HL-60 (cell line): Measurements from ENCODE around the gene MYMK.

ENCODE experiments used
- DNase-seq, 2 experiments: peaks; one replicate each; pipeline ENCODE4 v3.0.0-alpha.2; 2010 to 2020; ENCODE audit warnings: low read depth in 1 of 2, low spot score in 1 of 2
- H3K27ac ChIP-seq: fragments of 250-450 bp; sonication (Bioruptor Pico); replicated peaks from 2 replicates; pipeline ENCODE4 v1.5.1; 2020; ENCODE audit warnings: mild to moderate bottlenecking, moderate library complexity
- H3K27me3 ChIP-seq: fragments of 250-450 bp; sonication (Bioruptor Pico); 2 replicates; pipeline ENCODE4 v1.5.1; 2021; ENCODE audit warnings: mild to moderate bottlenecking, moderate library complexity; ENCODE audit not compliant: insufficient read depth, poor library complexity, severe bottlenecking
- H3K4me3 ChIP-seq: replicated peaks from 2 replicates; pipeline ENCODE4 v1.5.1; 2011; ENCODE audit warnings: mild to moderate bottlenecking, control low read depth, low read length; ENCODE audit not compliant: insufficient read depth
- CTCF ChIP-seq: IDR thresholded peaks from one replicate; pipeline ENCODE4 v1.5.1; 2011; ENCODE audit warnings: low read length, control low read depth, inconsistent platforms; ENCODE audit not compliant: insufficient read depth
- GABPA ChIP-seq: IDR thresholded peaks from 2 replicates; pipeline ENCODE4 v1.6.1; 2012; ENCODE audit warnings: low read depth
- POLR2AphosphoS5 ChIP-seq: IDR thresholded peaks from 2 replicates; pipeline ENCODE4 v1.6.1; 2012; ENCODE audit warnings: low read depth
- REST ChIP-seq: IDR thresholded peaks from 2 replicates; pipeline ENCODE4 v1.6.1; 2012; ENCODE audit warnings: low read depth; ENCODE audit not compliant: insufficient replicate concordance
- SPI1 ChIP-seq: IDR thresholded peaks from 2 replicates; pipeline ENCODE4 v1.6.1; 2012; ENCODE audit warnings: low read depth, mild to moderate bottlenecking, borderline replicate concordance

The MYMK gene

GRCh38 chr9:133539991-133540697, 15.4 kb upstream of the MYMK start:
- peak; percentile 89 for TF ChIP-seq SPI1
- no peak for TF ChIP-seq POLR2AphosphoS5
- Histone ChIP-seq H3K27ac (no peak overlapping the region), H3K4me3 (no peak overlapping the region), H3K27me3 (peaks cover 7% of the 10 kb centered on the region)
- peak in 1 of 2 experiments; percentile 60 for DNase-seq

GRCh38 chr9:133538851-133539833, 14.4 kb upstream of the MYMK start:
- no peak for DNase-seq
- TF ChIP-seq CTCF (no peak), SPI1 (peak; percentile 17; the same call in 1 of the 2 replicates)
- Histone ChIP-seq H3K27me3 (peaks cover 15% of the 10 kb centered on the region), H3K4me3 (no peak overlapping the region), H3K27ac (no peak overlapping the region)

- TF ChIP-seq CTCF = no peak
- no peak for TF ChIP-seq GABPA
- no peak for TF ChIP-seq REST
- no peak for TF ChIP-seq SPI1
- no peak for TF ChIP-seq POLR2AphosphoS5
- Histone ChIP-seq H3K27ac (no peak overlapping the region), H3K4me3 (no peak overlapping the region), H3K27me3 (peaks cover 24% of the 10 kb centered on the region)
- DNase-seq = no peak
These were observed 13.4 kb upstream of the MYMK start for GRCh38 chr9:133538176-133538575.

GRCh38 chr9:133537257-133537656, 12.5 kb upstream of the MYMK start:
- Histone ChIP-seq H3K27ac (no peak overlapping the region), H3K4me3 (no peak overlapping the region), H3K27me3 (peaks cover 25% of the 10 kb centered on the region)
- TF ChIP-seq SPI1 (no peak), GABPA (no peak), CTCF (no peak), POLR2AphosphoS5 (no peak), REST (no peak)
- no peak for DNase-seq
